Inferior parietal cortex (tissue), 1 donor: Measurements from ENCODE around the gene SEC14L6.

ENCODE experiments used
- DNase-seq: peaks from one replicate; pipeline ENCODE4 v3.0.0-alpha.2; 2016; ENCODE audit errors: extremely low spot score

Gene SEC14L6

DNA sequence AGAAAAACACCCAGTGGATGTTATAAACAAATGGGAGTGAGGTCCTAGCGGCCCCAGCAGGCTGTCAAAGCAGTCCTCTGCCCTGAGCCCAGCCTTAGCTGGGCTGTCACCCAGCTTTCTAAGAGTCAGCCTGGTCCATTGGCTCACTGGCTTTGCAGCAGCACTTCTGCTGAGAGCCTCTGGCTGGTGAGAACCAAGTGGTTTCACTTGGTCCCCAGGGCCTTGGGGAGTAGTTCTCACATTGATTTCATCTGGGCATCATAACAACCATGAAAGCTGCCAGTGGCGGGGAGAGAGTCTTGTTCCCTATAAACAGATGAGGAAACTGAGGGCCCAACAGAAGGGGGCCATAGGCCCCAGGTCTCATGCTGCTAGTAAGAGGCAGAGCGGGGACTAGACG, 11.4 kb downstream of the SEC14L6 start:
- DNase-seq: no peak

DNA sequence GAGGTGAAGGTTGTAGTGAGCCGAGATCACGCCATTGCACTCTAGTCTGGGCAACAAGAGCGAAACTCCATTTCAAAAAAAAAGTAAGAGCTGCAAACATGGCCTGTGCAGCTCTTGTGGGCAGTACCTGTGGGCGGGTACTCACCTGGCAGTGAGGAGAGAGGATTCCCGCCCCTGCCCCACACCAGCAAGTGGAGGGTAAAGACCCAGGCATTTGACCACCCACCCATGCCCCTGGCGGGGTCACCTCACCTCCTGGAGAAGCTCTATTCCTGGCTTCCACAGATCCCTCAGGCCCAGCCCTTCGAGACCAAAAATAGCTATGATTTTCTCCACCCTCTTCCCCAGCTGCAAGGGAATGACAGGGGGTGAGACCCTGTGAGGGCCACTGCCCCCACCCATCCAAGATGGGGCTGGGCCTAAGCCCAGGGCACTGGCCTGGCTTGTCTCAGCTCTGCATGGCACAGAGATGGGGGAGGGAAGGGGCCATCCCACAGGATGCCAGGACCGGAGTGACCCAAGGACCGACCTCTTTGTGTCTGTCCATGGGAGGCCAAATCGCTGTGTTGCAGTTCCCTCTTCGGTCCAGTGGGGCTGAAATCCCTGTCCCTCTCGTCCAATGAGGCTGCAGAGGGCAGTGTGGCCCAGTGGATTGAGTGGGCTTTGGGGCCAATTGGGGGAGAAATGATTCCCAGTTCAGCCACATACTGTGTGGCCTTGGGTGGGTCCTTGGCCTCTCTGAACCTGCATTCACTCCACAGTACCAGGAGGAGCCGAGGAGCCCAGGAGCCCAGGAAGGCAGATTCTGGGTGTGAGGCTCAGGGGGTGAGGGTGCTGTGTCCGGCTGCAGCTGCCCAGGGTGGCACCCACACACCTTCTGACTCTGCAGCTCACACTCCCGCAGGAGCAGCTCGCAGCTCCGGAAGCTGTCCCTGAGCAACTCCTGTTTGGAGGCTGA, 14.6 kb downstream of the SEC14L6 start:
- no peak for DNase-seq

DNA sequence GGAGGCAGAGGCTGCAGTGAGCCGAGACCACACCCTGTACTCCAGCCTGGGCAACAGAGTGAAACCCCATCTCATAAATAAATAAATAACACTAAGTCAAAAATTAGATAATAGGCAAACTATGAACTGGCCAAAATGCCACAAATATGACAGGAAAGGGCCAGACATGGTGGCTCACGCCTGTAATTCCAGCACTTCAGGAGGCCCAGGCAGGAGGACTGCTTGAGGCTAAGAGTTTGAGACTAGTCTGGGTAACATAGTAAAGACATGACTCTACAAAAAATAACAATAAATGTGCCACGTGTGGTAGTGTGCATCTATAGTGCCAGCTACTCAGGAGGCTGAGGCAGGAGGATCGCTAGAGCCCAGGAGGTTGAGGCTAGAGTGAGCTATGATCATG, 19.9 kb downstream of the SEC14L6 start:
- DNase-seq: no peak

DNA sequence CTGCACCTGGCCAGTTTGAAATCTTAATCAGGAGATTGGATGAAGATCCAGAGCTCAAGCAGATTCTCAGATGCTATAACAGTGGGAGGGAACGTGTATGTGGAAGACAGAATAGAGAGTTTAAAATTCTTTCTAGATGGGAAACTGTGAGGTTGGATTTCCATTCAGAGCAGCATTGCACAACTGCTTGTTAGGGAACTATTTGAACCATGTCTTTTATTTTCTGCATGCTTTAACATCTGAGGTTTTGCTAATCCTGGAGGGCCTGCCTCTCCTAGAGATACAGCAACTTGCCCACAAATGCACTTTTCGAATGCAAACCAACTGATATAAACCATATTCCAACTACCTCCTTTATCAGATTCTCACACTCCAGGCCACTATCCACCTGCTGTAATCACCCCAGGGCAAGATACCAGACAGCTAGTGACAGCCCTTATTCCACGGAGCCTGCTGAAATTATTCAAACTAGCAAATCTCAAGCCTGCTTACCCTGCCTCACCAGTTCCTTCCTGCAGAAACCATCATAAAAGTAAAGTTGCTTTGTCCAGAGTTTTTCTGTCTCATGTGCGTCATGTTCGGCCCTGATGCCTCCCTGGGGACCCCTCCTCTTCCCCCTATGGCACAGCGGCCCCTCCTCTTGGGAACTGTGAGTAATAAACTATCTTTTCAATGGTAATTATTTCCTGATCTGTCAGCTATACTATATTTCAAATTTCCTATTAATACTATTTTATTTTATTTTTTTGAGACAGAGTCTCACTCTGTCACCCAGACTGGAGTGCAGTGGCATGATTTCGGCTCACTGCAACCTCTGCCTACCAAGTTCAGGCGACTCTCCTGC, 22.7 kb downstream of the SEC14L6 start:
- no peak for DNase-seq

DNA sequence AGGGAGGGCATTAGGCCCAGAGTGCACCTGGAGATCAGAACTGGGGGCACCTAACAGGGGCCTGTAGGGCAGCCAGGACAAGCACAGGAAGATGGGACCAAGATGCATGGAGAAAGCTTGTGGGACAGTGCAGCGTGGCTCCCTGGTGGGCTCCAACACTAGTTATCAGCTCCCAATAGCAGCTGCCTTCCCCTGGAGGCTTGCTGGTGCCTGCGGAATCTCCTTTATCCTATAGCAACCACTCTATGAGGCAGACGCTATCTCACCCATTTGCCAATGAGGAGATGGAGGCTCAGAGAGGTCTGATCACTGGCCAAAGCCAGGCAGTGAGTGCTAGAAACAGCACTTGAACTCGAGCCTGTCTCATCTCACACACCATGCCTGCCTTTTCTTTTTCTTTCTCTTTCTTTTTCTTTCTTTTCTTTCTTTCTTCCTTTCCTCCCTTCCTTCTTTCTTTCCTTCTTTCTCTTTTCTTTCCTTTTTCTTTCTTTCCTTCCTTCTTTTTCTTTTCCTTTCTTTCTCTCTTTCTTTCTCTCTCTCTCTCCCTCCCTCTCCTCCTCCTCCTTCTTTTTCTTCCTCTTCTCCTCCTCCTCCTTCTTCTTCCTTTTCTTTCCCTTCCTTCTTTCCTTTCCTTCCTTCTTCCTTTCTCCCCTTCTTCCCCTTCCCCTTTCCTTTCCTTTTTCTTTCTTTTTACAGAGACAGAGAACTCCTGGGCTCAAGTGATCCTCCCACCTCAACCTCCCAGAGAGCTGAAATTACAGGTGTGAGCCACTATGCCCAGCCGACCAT, 25.0 kb downstream of the SEC14L6 start:
- no peak for DNase-seq

DNA sequence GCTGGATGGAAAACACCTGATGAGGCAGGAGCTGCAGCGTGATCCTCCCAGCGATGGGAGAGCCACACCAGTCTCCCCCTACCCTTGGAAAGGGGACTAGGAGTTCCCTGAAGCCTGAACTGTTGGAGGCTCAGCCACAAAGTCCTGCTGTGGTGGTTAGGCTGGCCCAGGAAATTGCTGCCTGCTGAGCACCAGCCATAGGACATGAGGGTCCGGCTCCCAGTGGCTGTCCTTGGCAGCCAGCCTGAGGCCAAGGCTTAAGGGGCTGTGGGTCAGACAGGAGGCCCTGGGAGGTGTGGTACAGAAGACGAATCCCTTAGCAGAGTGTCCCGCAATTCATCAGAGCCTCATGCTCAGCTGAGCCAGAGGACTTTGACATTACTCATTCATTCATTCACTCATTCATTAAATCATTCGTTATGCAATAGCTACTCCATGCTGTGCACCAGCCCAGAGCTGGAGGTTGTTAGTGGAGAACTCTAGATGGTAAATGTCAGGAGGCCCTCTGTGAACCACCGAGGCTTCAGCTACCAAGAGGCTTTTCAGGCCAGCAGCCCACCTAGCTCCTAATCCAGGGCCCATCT, 26.6 kb downstream of the SEC14L6 start:
- DNase-seq: no peak

DNA sequence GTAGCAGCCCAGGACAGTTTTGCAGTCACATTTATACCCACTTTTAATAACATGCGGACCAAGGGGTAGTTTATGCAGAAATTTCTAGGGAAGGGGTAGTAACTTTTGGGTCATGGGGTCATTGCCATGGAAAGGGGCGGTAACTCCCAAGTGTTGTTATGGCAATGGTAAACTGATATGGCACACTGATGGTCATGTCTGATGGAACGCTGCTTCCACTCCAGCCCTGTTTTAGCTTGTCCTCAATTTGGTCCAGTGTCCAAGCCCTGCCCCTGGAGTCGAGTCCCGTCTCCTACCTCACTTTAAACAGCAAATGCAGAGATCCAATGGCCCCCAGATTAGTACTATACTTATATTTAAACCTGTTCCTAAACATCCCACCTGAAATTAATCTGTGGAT, 29.8 kb downstream of the SEC14L6 start:
- no peak for DNase-seq

DNA sequence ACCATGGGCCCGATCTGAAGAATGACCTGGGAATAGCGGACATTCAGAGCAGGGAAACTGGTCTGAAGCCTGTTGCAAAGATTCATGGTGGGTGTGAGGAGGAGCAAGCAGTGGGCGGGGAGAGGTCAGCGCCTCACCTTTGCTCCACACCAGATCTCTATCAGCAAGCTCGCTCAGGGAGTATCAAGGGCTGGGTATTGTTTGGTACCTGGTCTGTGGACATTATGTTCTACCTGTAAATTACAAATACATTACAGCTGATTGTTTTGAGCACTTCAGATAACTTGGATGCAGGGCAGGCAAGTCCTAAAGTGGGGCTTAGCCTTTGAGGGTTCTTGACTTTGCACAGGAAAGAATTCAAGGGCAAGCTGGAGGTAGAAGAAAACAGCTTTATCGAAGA, 30.3 kb downstream of the SEC14L6 start:
- DNase-seq: no peak

DNA sequence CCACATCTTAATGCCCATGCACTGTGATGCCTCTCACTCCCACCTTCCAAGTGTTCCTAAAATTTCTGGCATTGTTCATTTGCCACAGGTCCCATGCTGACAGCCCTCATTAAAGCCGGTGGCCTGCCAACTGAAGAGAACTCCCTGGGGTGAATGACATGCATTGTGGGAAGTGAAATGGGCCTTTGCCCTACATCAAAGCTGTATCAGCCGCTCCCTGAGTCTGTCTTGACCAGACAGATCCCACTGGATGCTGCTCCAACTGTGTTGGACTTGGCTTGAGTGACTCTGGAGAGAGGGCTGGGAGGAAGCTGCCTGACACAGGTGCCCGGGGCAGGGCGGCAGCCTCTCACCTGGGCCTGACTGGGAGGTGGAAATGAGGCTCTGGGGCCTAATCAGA, 32.3 kb downstream of the SEC14L6 start:
- no peak for DNase-seq

DNA sequence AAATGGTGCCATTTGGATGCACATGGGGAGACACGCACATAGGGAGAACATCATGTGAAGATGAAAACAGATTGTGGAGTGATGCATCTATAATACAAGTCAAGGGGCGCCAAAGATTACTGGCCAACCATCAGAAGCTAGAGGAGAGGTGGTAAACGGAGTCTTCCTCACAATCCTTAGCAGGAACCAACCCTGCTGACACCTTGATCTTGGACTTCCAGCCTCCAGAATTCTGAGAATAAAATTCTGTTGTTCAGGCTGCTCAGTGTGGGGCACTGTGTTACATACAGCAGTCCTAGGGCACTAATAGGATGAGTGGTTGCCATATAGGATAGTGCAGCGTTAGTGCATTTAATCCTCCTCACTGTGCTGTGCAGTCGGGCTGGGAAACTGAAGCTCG, 33.1 kb downstream of the SEC14L6 start:
- DNase-seq: no peak

DNA sequence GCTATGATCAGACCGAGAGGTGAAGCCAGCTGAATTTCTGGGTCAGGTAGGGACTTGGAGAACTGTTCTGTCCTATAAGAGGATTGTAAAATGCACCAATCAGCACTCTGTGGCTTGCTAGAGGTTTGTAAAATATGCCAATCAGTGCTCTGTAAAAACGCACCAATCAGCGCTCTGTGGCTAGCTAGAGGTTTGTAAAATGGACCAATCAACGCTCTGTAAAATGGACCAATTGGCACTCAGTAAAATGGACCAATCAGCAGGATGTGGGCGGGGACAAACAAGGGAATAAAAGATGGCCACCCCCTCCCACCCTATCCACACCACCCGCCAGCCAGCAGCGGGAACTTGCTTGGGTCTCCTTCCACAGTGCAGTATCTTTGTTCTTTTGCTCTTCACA, 34.6 kb downstream of the SEC14L6 start:
- no peak for DNase-seq

DNA sequence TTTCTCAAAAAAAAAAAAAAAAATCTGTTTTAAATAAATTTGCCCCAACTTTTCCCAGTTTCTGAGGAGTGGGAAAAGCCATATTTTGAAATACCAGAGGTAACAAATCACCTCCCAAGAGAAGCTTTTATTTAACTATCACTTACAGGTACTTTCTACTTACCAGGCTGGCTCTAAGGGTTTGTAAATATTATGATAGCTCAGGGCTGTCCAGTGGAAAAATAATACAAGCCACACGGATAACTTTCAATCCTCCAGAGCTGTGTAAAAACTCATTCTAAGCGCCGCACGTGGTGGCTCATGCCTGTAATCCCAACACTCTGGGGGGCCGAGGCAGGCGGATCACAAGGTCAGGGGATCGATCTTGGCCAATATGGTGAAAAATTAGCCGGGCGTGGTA, 35.4 kb downstream of the SEC14L6 start:
- DNase-seq: no peak

DNA sequence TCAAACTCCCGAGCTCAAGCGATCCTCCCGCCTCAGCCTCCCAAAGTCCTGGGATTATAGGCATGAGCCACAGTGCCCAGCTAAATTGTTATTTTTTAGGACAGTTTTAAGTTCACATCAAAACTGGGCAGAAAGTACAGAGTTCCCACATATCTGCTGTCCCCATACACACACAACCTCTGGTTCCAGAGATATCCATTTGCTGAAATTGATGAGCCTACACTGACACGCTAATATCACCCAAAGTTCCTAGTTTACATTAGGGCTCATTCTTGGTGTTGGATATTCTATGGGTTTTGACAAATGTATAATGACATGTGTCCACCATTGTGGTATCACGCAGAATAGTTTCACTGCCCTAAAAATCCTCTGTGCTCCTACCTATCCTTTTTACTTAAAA, 38.3 kb downstream of the SEC14L6 start:
- no peak for DNase-seq

DNA sequence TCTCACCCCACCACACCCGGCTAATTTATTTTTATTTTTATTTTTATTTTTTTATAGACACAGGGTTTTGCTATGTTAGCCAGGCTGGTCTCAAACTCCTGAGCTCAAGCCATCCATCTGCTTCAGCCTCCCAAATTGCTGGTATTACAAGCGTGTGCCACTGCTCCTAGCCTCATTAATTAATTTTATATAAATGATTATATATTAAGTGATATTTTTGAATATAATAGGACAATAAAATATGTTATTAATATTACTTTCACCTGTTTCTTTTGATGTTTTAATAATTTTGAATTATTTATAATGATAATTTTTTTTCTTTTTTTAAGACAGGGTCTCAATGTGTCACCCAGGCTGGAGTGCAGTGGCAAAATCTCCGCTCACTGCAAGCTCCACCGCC, 38.9 kb downstream of the SEC14L6 start:
- DNase-seq: no peak

DNA sequence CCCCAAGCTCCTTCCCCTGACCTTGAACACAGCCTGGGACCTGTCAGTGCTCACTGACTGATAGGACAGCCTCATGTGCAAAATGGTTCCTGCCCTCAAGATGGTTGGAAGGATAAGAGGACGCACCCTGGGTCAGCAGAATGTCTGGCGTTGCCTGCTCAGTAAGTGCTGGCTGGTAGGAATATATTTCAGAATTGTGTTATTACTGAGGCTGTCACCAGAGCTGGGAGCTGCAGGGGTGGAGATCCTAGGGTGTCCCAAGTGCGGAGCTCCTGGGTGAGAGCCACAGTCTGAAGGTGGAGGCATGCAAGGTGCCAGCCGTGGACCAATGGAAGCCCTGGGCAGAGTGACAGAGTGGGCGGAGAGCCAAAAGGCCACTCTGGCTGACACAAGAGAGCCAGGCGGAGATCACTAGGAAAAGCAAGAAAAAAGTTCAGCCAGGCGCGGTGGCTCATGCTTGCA, 40.0 kb downstream of the SEC14L6 start:
- DNase-seq: no peak

DNA sequence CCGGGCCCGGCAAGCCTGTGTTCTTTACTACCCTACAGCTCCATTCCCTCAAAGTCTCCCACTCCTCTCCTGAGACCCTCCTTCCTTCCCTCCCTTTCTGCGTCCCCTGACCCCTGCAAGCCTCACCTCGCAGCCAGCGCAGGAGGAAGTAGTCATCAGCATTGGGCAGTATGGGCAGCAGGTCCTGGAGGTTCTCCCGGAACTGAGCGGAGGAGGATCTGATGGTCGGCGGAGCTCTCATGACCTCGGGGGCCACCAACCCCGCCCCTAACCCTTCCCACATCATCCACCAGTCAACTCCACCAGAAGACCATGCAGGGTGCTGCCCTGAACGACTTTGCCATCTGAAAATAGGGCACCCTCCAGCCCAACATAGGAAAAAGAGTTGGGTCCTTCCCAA, 43.0 kb downstream of the SEC14L6 start:
- no peak for DNase-seq

DNA sequence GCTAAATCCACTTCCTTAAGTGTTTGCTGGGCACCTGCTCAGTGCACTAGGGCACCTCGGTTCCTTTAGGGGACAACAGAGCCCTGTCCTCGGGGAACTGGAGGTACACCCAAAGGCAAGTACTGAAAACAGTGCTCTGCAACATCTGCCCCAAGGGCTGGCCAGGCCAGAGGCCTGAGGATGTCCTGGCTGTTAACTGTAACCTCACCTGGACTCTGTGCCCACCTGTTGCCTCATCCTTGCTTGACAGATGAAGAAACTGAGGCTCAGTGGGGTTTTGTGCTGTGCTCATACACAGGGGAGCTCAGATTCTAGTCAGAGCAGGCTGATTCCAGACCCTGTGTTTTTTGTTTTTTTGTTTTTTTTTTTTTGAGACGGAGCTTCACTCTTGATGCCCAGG, 43.6 kb downstream of the SEC14L6 start:
- DNase-seq: no peak

DNA sequence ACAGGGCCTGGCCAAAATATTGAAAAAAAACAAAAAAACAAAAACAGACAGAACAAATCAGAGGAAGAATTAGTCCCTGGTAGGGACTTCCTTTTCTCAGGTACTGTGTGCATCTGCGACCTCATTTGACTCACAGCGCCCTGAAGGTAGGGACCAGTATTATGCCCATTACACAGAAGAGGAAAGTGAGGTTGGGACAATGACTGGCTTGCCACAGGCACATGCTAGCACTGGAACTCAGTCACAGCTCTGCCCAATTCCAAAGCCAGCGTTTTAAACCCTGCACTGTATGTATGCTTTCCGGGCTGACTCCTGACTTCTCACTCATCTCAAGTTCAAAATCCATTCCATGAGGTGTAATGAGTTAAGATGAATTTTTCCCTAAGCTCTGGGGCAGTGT, 44.4 kb downstream of the SEC14L6 start:
- DNase-seq: no peak

DNA sequence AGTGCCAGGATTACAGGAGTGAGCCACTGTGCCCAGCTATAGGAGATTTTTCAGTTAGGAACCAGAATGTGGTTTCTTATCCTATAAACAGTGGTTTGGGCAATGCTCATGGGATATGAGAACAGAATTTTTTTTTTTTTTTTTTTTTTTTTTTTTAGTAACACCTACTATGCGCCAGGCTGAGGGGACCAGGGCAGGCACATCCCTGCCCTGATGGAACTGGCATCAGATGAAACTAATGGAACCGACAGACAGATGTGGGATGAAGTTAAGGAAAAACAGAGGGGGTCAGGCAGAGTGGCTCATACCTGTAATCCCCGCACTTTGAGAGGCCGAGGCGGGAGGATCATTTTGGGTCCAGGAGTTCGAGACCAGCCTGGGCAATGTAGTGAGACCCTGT, 45.9 kb downstream of the SEC14L6 start:
- no peak for DNase-seq

DNA sequence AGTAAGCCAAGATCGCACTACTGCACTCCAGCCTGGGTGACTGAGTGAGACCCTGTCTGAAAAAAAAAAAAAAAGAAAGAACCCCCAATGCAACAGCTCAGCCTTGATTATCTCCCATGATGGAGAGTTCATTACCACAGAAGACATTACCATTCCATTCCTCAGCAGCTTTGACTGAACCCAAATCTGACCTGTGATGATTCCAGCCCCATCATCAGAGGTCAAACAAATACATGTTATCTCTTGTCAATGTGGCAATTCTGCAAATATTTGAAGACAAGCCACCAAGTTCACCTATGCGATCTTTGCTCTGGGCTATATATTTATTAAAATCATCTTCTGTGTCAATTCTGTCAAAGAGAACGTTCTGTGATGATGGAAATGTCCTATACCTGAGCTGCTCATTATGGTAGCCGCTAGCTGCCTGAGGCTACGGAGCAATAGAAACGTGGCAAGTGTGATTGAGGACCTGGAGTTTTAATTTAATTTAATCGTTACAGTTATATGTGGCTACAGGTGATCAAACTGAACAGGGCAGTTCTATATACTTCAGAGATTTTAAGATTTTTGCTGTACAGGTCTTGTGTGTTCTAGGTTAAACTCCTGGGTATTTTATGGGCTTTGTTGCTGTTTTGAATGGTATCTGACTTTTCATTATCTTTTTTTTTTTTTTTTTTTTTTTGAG, 48.9 kb downstream of the SEC14L6 start:
- no peak for DNase-seq
